CD14-positive monocyte (primary cell): ENCODE data around the gene USP24. TPM values are rescaled to one million over a fixed set of nuclear protein-coding genes. Genes with fewer than 3 reads are reported as not detected.

Source experiments
- DNase-seq, 3 donors: peaks; one replicate each; pipeline ENCODE4 v3.0.0-alpha.2; 2011 to 2022
- H2AFZ ChIP-seq: 2 replicates; pipeline ENCODE4 v1.6.0; 2012; ENCODE audit warnings: mild to moderate bottlenecking, low read depth, low read length, inconsistent platforms; ENCODE audit not compliant: insufficient read depth, poor library complexity, severe bottlenecking
- H3K27ac ChIP-seq, 2 donors: 1 replicate in 1 of 2; 2 replicates in 1 of 2; pipeline ENCODE4 v1.5.1; 2012 to 2013; ENCODE audit warnings: low read length in 2 of 2, control low read depth in 1 of 2, inconsistent platforms in 1 of 2, low read depth in 1 of 2, mild to moderate bottlenecking in 1 of 2
- H3K27me3 ChIP-seq, 2 donors: one replicate each; pipeline versions ENCODE4 v1.6.0 to v1.6.1; 2011 to 2013; ENCODE audit warnings: low read length in 2 of 2; ENCODE audit not compliant: control insufficient read depth in 2 of 2, insufficient read depth in 2 of 2
- H3K36me3 ChIP-seq, 2 donors: replicated peaks in 1 of 2; 1 replicate in 1 of 2; 2 replicates in 1 of 2; pipeline versions ENCODE4 v1.5.1 to v1.6.1; 2012 to 2013; ENCODE audit warnings: low read length in 2 of 2, control low read depth in 1 of 2, inconsistent platforms in 1 of 2, mild to moderate bottlenecking in 1 of 2; ENCODE audit not compliant: insufficient read depth in 2 of 2, control insufficient read depth in 1 of 2
- H3K4me1 ChIP-seq, 2 donors: 1 replicate in 1 of 2; 2 replicates in 1 of 2; pipeline versions ENCODE4 v1.5.1 to v1.6.1; 2012 to 2013; ENCODE audit warnings: low read length in 2 of 2, control low read depth in 1 of 2, inconsistent platforms in 1 of 2, mild to moderate bottlenecking in 1 of 2, moderate library complexity in 1 of 2; ENCODE audit not compliant: insufficient read depth in 2 of 2, control insufficient read depth in 1 of 2
- H3K4me2 ChIP-seq: replicated peaks from 2 replicates; pipeline ENCODE3; 2012; ENCODE audit warnings: low read length, moderate library complexity, mild to moderate bottlenecking; ENCODE audit not compliant: poor library complexity, severe bottlenecking; ENCODE audit errors: extremely low read depth
- H3K4me3 ChIP-seq, 3 experiments: fragments of 200-600 bp in 1 of 3; sonication (generic) in 1 of 3; replicated peaks in 1 of 3; 1 replicate in 2 of 3; 2 replicates in 1 of 3; pipeline ENCODE4 v1.5.1; 2011 to 2013; ENCODE audit warnings: low read length in 3 of 3, mild to moderate bottlenecking in 3 of 3, control low read depth in 2 of 3, low read depth in 2 of 3, inconsistent platforms in 1 of 3, moderate library complexity in 1 of 3
- H3K79me2 ChIP-seq: 2 replicates; pipeline ENCODE4 v1.6.0; 2012; ENCODE audit warnings: mild to moderate bottlenecking, control low read depth, inconsistent platforms, low read length, moderate library complexity; ENCODE audit not compliant: insufficient read depth
- H3K9ac ChIP-seq: 2 replicates; pipeline ENCODE4 v1.6.0; 2017; ENCODE audit warnings: low read length, mild to moderate bottlenecking; ENCODE audit not compliant: insufficient read depth, poor library complexity, severe bottlenecking
- H3K9me3 ChIP-seq, 2 donors: replicated peaks in 1 of 2; 1 replicate in 1 of 2; 2 replicates in 1 of 2; pipeline versions ENCODE4 v1.5.1 to v1.6.1; 2012 to 2013; ENCODE audit warnings: low read length in 2 of 2, control low read depth in 1 of 2; ENCODE audit not compliant: control insufficient read depth in 1 of 2, insufficient read depth in 1 of 2
- H4K20me1 ChIP-seq: 2 replicates; pipeline ENCODE4 v1.6.0; 2012; ENCODE audit warnings: mild to moderate bottlenecking, low read length, control low read depth, moderate library complexity; ENCODE audit not compliant: insufficient read depth
- H3K27ac Mint-ChIP-seq, 7 donors: one replicate each; pipeline ENCODE4 v1.8.0; 2020; ENCODE audit warnings: mild to moderate bottlenecking in 7 of 7, mixed read lengths in 7 of 7, moderate library complexity in 6 of 7, inconsistent platforms in 2 of 7
- H3K27me3 Mint-ChIP-seq, 3 donors: one replicate each; pipeline ENCODE4 v1.8.0; 2021 to 2022; ENCODE audit warnings: low read depth in 3 of 3, mild to moderate bottlenecking in 3 of 3, mixed read lengths in 3 of 3, moderate library complexity in 3 of 3, inconsistent platforms in 1 of 3
- H3K36me3 Mint-ChIP-seq, 2 donors: one replicate each; pipeline ENCODE4 v1.8.0; 2020; ENCODE audit warnings: mixed read lengths in 2 of 2, inconsistent platforms in 1 of 2, mild to moderate bottlenecking in 1 of 2
- H3K4me1 Mint-ChIP-seq: one replicate; pipeline ENCODE4 v1.8.0; 2020; ENCODE audit warnings: mild to moderate bottlenecking, mixed read lengths
- H3K4me3 Mint-ChIP-seq, 2 donors: one replicate each; pipeline ENCODE4 v1.8.0; 2020; ENCODE audit warnings: mild to moderate bottlenecking in 2 of 2, mixed read lengths in 2 of 2, moderate library complexity in 1 of 2
- H3K9me3 Mint-ChIP-seq, 7 donors: one replicate each; pipeline ENCODE4 v1.8.0; 2020 to 2022; ENCODE audit warnings: mixed read lengths in 7 of 7, mild to moderate bottlenecking in 6 of 7, moderate library complexity in 6 of 7, inconsistent platforms in 2 of 7
- WGBS: methylation state at CpG from one replicate; pipeline ENCODE4 v1.1.5; 2013; ENCODE audit warnings: missing lambda C conversion rate; ENCODE audit not compliant: insufficient coverage; 5-methylcytosine and 5-hydroxymethylcytosine counted together
- intact Hi-C, 2 donors: fragments of 100-400 bp; cut with micrococcal nuclease; formaldehyde crosslinking; loops; one replicate each; pipeline versions ENCODE4 v1.15.0 to v1.15.1; 2023
- polyA plus RNA-seq, 3 donors: library from polyadenylated mRNA; depleted of rRNA in 1 of 3; unstranded in 2 of 3; stranded (reverse) in 1 of 3; fragments of 300-500 nt in 2 of 3; fragments of >200 nt in 1 of 3; fragmentation: Illumina TruSeq in 2 of 3; gene quantifications; 1 replicate in 2 of 3; 2 replicates in 1 of 3; pipeline ENCODE4 v1.2.3, GENCODE V29; 2012 to 2021
- TF ChIP-seq, protein P1 (sequence below): fragments of 200-600 bp; IDR thresholded peaks from one replicate; pipeline ENCODE4 v1.8.0; 2022; ENCODE audit warnings: antibody characterized with exemption, mild to moderate bottlenecking

The USP24 gene
- polyA plus RNA-seq, 3 donors: 1.1 to 14.2 (median 2.1) TPM

DNA sequence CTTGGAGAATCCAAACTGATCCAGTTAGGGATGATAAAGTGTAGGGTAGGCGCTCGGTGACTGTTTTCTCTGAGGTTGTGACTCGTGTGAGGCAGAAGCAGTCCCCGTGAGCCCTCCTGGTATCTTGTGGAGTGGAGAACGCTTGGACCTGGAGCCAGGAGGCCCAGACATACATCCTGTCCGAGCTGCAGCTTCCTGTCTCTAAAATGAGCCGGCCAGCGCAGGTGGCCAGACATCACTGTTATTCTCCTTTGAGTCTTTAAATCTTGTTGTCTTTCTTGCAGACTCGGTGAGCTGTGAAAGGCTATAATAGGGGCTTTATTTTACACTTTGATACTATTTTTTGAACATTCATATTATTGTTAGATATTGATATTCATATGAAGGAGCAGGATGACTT is 163.5 kb downstream of the USP24 start:
- Histone ChIP-seq H3K27me3 (no peaks in the 10 kb centered on the region), H3K9me3 (no peaks in the 10 kb centered on the region), H3K36me3 (no peaks in the 10 kb centered on the region), H3K79me2 (no peaks in the 10 kb centered on the region), H3K4me2 (no peak overlapping the region), H3K27ac (no peak overlapping the region), H3K4me3 (no peak overlapping the region), H3K4me1 (peaks cover 12 to 13% of the 10 kb centered on the region in 2 donors), H4K20me1 (no peaks in the 10 kb centered on the region), H3K9ac (no peak overlapping the region), H2AFZ (no peak overlapping the region)
- Mint-ChIP-seq H3K4me1 (peaks cover 14% of the 10 kb centered on the region), H3K9me3 (peaks cover 0 to 3% (median 0%) of the 10 kb centered on the region in 7 donors), H3K27me3 (peaks cover 2 to 12% (median 5%) of the 10 kb centered on the region in 3 donors), H3K27ac (no peak overlapping the region), H3K36me3 (no peaks in the 10 kb centered on the region), H3K4me3 (no peak overlapping the region)
- TF ChIP-seq, protein P1, sequence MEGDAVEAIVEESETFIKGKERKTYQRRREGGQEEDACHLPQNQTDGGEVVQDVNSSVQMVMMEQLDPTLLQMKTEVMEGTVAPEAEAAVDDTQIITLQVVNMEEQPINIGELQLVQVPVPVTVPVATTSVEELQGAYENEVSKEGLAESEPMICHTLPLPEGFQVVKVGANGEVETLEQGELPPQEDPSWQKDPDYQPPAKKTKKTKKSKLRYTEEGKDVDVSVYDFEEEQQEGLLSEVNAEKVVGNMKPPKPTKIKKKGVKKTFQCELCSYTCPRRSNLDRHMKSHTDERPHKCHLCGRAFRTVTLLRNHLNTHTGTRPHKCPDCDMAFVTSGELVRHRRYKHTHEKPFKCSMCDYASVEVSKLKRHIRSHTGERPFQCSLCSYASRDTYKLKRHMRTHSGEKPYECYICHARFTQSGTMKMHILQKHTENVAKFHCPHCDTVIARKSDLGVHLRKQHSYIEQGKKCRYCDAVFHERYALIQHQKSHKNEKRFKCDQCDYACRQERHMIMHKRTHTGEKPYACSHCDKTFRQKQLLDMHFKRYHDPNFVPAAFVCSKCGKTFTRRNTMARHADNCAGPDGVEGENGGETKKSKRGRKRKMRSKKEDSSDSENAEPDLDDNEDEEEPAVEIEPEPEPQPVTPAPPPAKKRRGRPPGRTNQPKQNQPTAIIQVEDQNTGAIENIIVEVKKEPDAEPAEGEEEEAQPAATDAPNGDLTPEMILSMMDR: no peak
- intact Hi-C loops: no loop called here
- WGBS: 71% methylated on average over 5 of the region's 9 CpGs
- DNase-seq: no peak

DNA sequence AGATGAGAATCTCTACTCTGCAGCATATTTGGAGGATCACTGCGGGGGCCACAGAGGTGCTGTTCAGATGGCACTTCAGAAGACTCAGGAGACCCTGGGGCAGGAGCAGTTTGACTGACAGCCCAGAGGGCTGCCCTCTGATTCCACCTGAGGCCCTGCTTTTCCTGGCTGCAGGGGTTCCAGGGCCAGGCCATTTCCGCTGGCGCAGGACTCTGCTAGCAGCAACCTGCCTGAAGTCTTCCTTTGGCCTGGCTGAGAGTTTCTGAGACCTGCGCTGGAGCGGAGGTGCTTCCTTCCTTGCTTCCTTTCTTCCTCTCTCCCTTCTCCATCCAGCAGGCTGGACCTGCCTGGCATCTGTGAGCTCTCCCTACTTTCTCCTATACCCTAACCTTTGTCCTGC is 164.0 kb downstream of the USP24 start:
- no peaks in the 10 kb centered on the region for H3K27me3 ChIP-seq
- peaks cover 12 to 13% of the 10 kb centered on the region in 2 donors for H3K4me1 ChIP-seq
- DNase-seq: no peak
- no peaks in the 10 kb centered on the region for H3K9me3 ChIP-seq
- Mint-ChIP-seq H3K27ac (no peak overlapping the region), H3K4me3 (no peak overlapping the region), H3K4me1 (peaks cover 13% of the 10 kb centered on the region), H3K27me3 (peaks cover 2 to 12% (median 3%) of the 10 kb centered on the region in 3 donors), H3K36me3 (no peaks in the 10 kb centered on the region), H3K9me3 (peaks cover 0 to 2% (median 0%) of the 10 kb centered on the region in 7 donors)
- H4K20me1 ChIP-seq: no peaks in the 10 kb centered on the region
- H3K36me3 ChIP-seq: no peaks in the 10 kb centered on the region
- WGBS: 98% methylated on average over 5 of the region's 5 CpGs
- no peak overlapping the region for H3K4me3 ChIP-seq
- H3K4me2 ChIP-seq: no peak overlapping the region
- TF ChIP-seq, protein P1: no peak
- intact Hi-C loops: no loop called here
- no peak overlapping the region for H2AFZ ChIP-seq
- H3K79me2 ChIP-seq: no peaks in the 10 kb centered on the region
- no peak overlapping the region for H3K9ac ChIP-seq
- H3K27ac ChIP-seq: no peak overlapping the region
